H1 (cell line): Measurements from ENCODE around the gene SCARB1. TPM values are rescaled to one million over a fixed set of nuclear protein-coding genes. Genes with fewer than 3 reads are reported as not detected.

ENCODE experiments used
- CTCF ChIA-PET: fragments of 300-600 bp; sonication (Branson Sonifier 250); formaldehyde crosslinking; loops from one replicate; lab custom pipeline; 2021; ENCODE audit not compliant: partially characterized antibody; lab: Charles Lee
- POLR2A ChIA-PET: fragments of 300-600 bp; sonication (Branson Sonifier 250); formaldehyde crosslinking; loops from one replicate; lab custom pipeline; 2021; ENCODE audit warnings: inconsistent platforms; ENCODE audit not compliant: partially characterized antibody; lab: Charles Lee
- DNase-seq, 2 experiments: peaks; one replicate each; pipeline versions ENCODE4 v3.0.0 to v3.0.0-alpha.2; 2010 to 2022; ENCODE audit warnings: low spot score in 2 of 2, low read depth in 1 of 2, mixed read lengths in 1 of 2
- FAIRE-seq: peaks from 2 replicates; lab custom pipeline; 2011; peaks lifted over from hg19 to GRCh38; lab: Jason Lieb, UNC
- H2AFZ ChIP-seq: 2 replicates; pipeline ENCODE4 v1.8.1; 2012; ENCODE audit warnings: low read length, inconsistent platforms
- H2AK5ac ChIP-seq: 2 replicates; pipeline ENCODE4 v1.6.1; 2013; ENCODE audit warnings: low read depth, low read length
- H2BK120ac ChIP-seq: replicated peaks from 2 replicates; pipeline ENCODE3; 2013; ENCODE audit warnings: low read depth, low read length, inconsistent platforms
- H2BK12ac ChIP-seq: 2 replicates; pipeline ENCODE4 v1.6.1; 2013; ENCODE audit warnings: low read depth, low read length
- H2BK15ac ChIP-seq: 2 replicates; pipeline ENCODE4 v1.6.1; 2013; ENCODE audit warnings: low read length
- H2BK20ac ChIP-seq: 2 replicates; pipeline ENCODE4 v1.6.1; 2013; ENCODE audit warnings: low read length
- H2BK5ac ChIP-seq: 2 replicates; pipeline ENCODE4 v1.6.1; 2013; ENCODE audit warnings: low read depth, low read length
- H3K14ac ChIP-seq: 2 replicates; pipeline ENCODE4 v1.6.1; 2013; ENCODE audit warnings: inconsistent platforms; ENCODE audit not compliant: insufficient read length
- H3K18ac ChIP-seq: 2 replicates; pipeline ENCODE4 v1.6.1; 2013; ENCODE audit warnings: low read length; ENCODE audit errors: extremely low read depth
- H3K23ac ChIP-seq: 2 replicates; pipeline ENCODE4 v1.6.1; 2013; ENCODE audit warnings: inconsistent platforms; ENCODE audit not compliant: insufficient read length
- H3K23me2 ChIP-seq: 2 replicates; pipeline ENCODE4 v1.6.1; 2013; ENCODE audit warnings: low read depth, low read length
- H3K27ac ChIP-seq: 2 replicates; pipeline ENCODE4 v1.6.1; 2011; ENCODE audit warnings: low read depth, low read length, inconsistent platforms
- H3K27me3 ChIP-seq, 4 experiments: replicated peaks in 1 of 4; 1 replicate in 1 of 4; 2 replicates in 3 of 4; pipeline versions ENCODE4 v1.6.1 to v1.8.1; 2011 to 2013; ENCODE audit warnings: low read length in 3 of 4, mild to moderate bottlenecking in 3 of 4, inconsistent platforms in 2 of 4, mixed read lengths in 2 of 4, moderate library complexity in 1 of 4; ENCODE audit not compliant: control insufficient read depth in 3 of 4, insufficient read depth in 3 of 4; ENCODE audit errors: extremely low read depth in 1 of 4
- H3K36me3 ChIP-seq, 4 experiments: 2 replicates each; pipeline versions ENCODE4 v1.6.1 to v1.8.1; 2011 to 2013; ENCODE audit warnings: mild to moderate bottlenecking in 4 of 4, low read length in 3 of 4, moderate library complexity in 2 of 4, control low read depth in 1 of 4, inconsistent platforms in 1 of 4; ENCODE audit not compliant: insufficient read depth in 4 of 4, control insufficient read depth in 2 of 4
- H3K4ac ChIP-seq: replicated peaks from 2 replicates; pipeline ENCODE3; 2013; ENCODE audit warnings: low read length, low read depth, mixed read lengths, inconsistent platforms; ENCODE audit not compliant: insufficient read length
- H3K4me1 ChIP-seq, 4 experiments: replicated peaks in 1 of 4; 1 replicate in 1 of 4; 2 replicates in 3 of 4; pipeline versions ENCODE4 v1.6.1 to v1.8.1; 2011 to 2013; ENCODE audit warnings: low read length in 3 of 4, inconsistent platforms in 2 of 4, mixed read lengths in 1 of 4; ENCODE audit not compliant: insufficient read depth in 4 of 4, control insufficient read depth in 3 of 4
- H3K4me2 ChIP-seq, 2 experiments: 2 replicates each; pipeline versions ENCODE4 v1.6.1 to v1.8.1; 2011 to 2013; ENCODE audit warnings: low read depth in 2 of 2, low read length in 2 of 2, control low read depth in 1 of 2, inconsistent platforms in 1 of 2, mild to moderate bottlenecking in 1 of 2; ENCODE audit not compliant: insufficient read depth in 1 of 2
- H3K4me3 ChIP-seq, 4 experiments: fragments of 200-600, 300-600 bp in 1 of 4; sonication (generic), shearing (Covaris generic), sonication (Bioruptor Twin) in 1 of 4; 2 replicates each; pipeline versions ENCODE4 v1.5.1 to v1.8.1; 2011 to 2016; ENCODE audit warnings: low read length in 4 of 4, low read depth in 3 of 4, control low read depth in 2 of 4, inconsistent platforms in 2 of 4, mild to moderate bottlenecking in 2 of 4, mixed read lengths in 1 of 4, moderate library complexity in 1 of 4; ENCODE audit not compliant: insufficient read depth in 2 of 4; ENCODE audit errors: extremely low read depth in 1 of 4
- H3K56ac ChIP-seq: replicated peaks from 2 replicates; pipeline ENCODE3; 2013; ENCODE audit warnings: low read depth, mild to moderate bottlenecking, mixed read lengths, low read length, inconsistent platforms; ENCODE audit not compliant: insufficient read length
- H3K79me1 ChIP-seq: 2 replicates; pipeline ENCODE4 v1.6.1; 2013; ENCODE audit warnings: low read depth, low read length, control low read depth
- H3K79me2 ChIP-seq, 2 experiments: 2 replicates each; pipeline versions ENCODE4 v1.6.1 to v1.8.1; 2012 to 2013; ENCODE audit warnings: low read length in 2 of 2, mild to moderate bottlenecking in 2 of 2, inconsistent platforms in 1 of 2; ENCODE audit not compliant: insufficient read depth in 2 of 2, control insufficient read depth in 1 of 2
- H3K9ac ChIP-seq, 4 experiments: replicated peaks in 1 of 4; 1 replicate in 1 of 4; 2 replicates in 3 of 4; pipeline versions ENCODE4 v1.6.1 to v1.8.1; 2011 to 2013; ENCODE audit warnings: low read depth in 3 of 4, low read length in 3 of 4, control low read depth in 2 of 4, mild to moderate bottlenecking in 2 of 4, moderate library complexity in 2 of 4, inconsistent platforms in 1 of 4; ENCODE audit errors: extremely low read depth in 1 of 4
- H3K9me3 ChIP-seq, 2 experiments: 2 replicates each; pipeline versions ENCODE4 v1.6.1 to v1.8.1; 2012 to 2013; ENCODE audit warnings: mild to moderate bottlenecking in 2 of 2, moderate library complexity in 2 of 2, control low read depth in 1 of 2, inconsistent platforms in 1 of 2, low read depth in 1 of 2, low read length in 1 of 2, mixed read lengths in 1 of 2; ENCODE audit not compliant: insufficient read depth in 2 of 2
- H4K20me1 ChIP-seq, 2 experiments: replicated peaks in 1 of 2; 2 replicates each; pipeline versions ENCODE3 to v1.8.1; 2011 to 2013; ENCODE audit warnings: inconsistent platforms in 2 of 2, low read length in 2 of 2, mild to moderate bottlenecking in 1 of 2; ENCODE audit not compliant: insufficient read depth in 2 of 2, control insufficient read depth in 1 of 2
- H4K5ac ChIP-seq: 2 replicates; pipeline ENCODE4 v1.6.1; 2013; ENCODE audit warnings: low read length, low read depth, mixed read lengths, inconsistent platforms; ENCODE audit not compliant: insufficient read length
- H4K8ac ChIP-seq: 2 replicates; pipeline ENCODE4 v1.8.0; 2013; ENCODE audit warnings: mild to moderate bottlenecking, moderate library complexity, low read length, inconsistent platforms; ENCODE audit not compliant: insufficient read depth; ENCODE audit errors: extremely low read depth
- H4K91ac ChIP-seq: replicated peaks from 2 replicates; pipeline ENCODE3; 2013; ENCODE audit warnings: low read length, mixed read lengths, inconsistent platforms; ENCODE audit not compliant: insufficient read length
- BRCA1 ChIP-seq: IDR thresholded peaks from 2 replicates; pipeline ENCODE4 v1.6.1; 2012; ENCODE audit warnings: low read depth, low read length, improper control_type of control experiment
- CBX5 ChIP-seq: fragments of 300-800, 300-1000 bp; sonication (generic); IDR thresholded peaks from 2 replicates; pipeline ENCODE4 v1.7.1; 2016; ENCODE audit warnings: antibody characterized with exemption, low read length, low read depth
- CHD1 ChIP-seq: IDR thresholded peaks from 2 replicates; pipeline ENCODE4 v1.6.1; 2012; ENCODE audit warnings: low read depth, low read length, improper control_type of control experiment
- CTBP2 ChIP-seq: IDR thresholded peaks from 2 replicates; pipeline ENCODE4 v1.7.0; 2011; ENCODE audit warnings: borderline replicate concordance, mild to moderate bottlenecking, moderate library complexity, mixed read lengths, low read length; ENCODE audit not compliant: insufficient read depth, insufficient read length
- JUN ChIP-seq: IDR thresholded peaks from 2 replicates; pipeline ENCODE4 v1.6.1; 2011; ENCODE audit warnings: low read depth, mild to moderate bottlenecking, improper control_type of control experiment, low read length
- WGBS, 2 experiments: shearing (Covaris generic) in 1 of 2; methylation state at CpG; one replicate each; pipeline versions ENCODE4 v1.1.6 to v1.1.7; 2013 to 2015; ENCODE audit warnings: low lambda C conversion rate in 2 of 2, mixed read lengths in 2 of 2, inconsistent platforms in 1 of 2, low coverage in 1 of 2, missing lambda C conversion rate in 1 of 2; ENCODE audit not compliant: insufficient replicate concordance in 2 of 2, insufficient coverage in 1 of 2, insufficient read length in 1 of 2; ENCODE audit errors: extremely low coverage in 1 of 2, missing lambda C conversion rate in 1 of 2; 5-methylcytosine and 5-hydroxymethylcytosine counted together
- polyA plus RNA-seq, 7 experiments: library from polyadenylated mRNA; depleted of rRNA in 3 of 7; stranded (reverse) in 5 of 7; unstranded in 2 of 7; fragments of >200 nt in 5 of 7; fragments of 200-250 nt in 2 of 7; gene quantifications; 1 replicate in 5 of 7; 2 replicates in 1 of 7; 4 replicates in 1 of 7; pipeline versions ENCODE4 v1.2.1 to v1.2.3, GENCODE V29; 2011 to 2013; ENCODE audit warnings: missing spikeins in 2 of 7, mixed read lengths in 2 of 7
- total RNA-seq: library from RNA; stranded (reverse); fragmentation: NEBNext Ultra II Directional; extraction: Animal tissue kit (Norgen Biotek cat#: 25700); gene quantifications from 2 replicates; pipeline ENCODE4 v1.2.1, GENCODE V29; 2021
- TF ChIP-seq, protein P1 (sequence below): IDR thresholded peaks from 2 replicates; pipeline ENCODE4 v1.6.1; 2012; ENCODE audit warnings: inconsistent platforms

Gene SCARB1
- total and polyA plus RNA-seq, 2 of the 8 experiments (the other 6 are each of a cell fraction or from before 2014, with no cell fraction given) = 45.3 to 57.1 TPM

DNA sequence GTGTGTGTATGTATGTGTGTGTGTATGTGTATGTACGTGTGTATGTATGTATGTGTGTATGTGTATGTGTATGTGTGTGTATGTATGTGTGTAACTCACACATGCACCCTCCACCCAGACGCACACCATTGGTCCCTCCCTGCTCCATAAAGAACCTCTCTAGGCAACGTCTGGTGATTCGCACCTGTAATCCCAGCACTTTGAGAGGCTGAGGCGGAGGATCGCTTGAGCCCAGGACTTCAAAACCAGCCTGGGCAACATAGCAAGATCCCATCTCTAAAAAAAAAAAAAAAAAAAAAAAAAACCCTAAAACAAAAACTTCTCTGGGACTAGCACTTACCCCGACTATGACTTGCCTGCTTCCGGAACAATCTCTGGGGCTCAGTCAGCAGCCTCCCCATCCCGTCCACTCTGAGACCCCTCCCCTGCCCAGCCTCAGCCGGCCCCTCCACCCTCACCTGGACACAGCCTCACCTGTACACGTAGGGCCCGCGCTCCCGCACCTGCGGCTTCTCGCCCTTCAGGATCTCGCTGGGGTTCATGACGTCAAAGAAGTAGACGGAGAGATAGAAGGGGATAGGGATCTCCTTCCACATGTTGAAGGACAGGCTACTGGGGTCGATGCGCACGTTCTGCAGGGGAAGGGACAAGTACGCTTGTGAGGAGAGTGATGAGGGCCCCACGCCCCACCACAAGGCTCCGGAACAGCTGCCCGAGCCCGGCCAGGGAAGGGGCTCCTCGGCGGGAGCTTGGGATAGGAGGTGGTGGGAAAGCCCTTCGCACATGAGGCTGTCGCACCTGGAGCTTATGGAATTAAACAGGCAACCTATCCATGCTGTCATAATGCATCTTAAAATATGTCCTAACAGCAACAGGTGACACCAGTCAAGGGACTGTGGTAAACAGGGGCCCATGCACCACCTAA, 46.3 kb downstream of the SCARB1 start:
- Histone ChIP-seq H2BK12ac (no peak overlapping the region; the same call in 1 of the 2 replicates), H2AFZ (no peak overlapping the region), H3K4me3 (no peak overlapping the region), H3K27me3 (no peaks in the 10 kb centered on the region), H3K18ac (no peak overlapping the region), H3K36me3 (peaks cover 0 to 5% (median 2%) of the 10 kb centered on the region in 4 experiments; a peak in 2 of 8 replicates), H3K9me3 (no peaks in the 10 kb centered on the region), H4K8ac (no peak overlapping the region; the same call in 1 of the 2 replicates), H3K9ac (no peak overlapping the region), H4K20me1 (peaks cover under 1 to 10% of the 10 kb centered on the region in 2 experiments), H4K91ac (no peak overlapping the region), H2BK5ac (no peak overlapping the region; the same call in 1 of the 2 replicates), H3K79me1 (peaks cover 14% of the 10 kb centered on the region), H2BK120ac (no peak overlapping the region), H3K4me2 (no peak overlapping the region), H3K23ac (no peak overlapping the region), H3K4ac (no peak overlapping the region), H3K79me2 (peaks cover 0 to 3% of the 10 kb centered on the region in 2 experiments; a peak in 2 of 4 replicates), H3K27ac (no peak overlapping the region), H3K14ac (no peak overlapping the region), H3K4me1 (peaks cover 0 to 3% (median 0%) of the 10 kb centered on the region in 4 experiments; a peak in 1 of 7 replicates), H2AK5ac (no peak overlapping the region), H3K56ac (no peak overlapping the region), H4K5ac (no peak overlapping the region), H2BK15ac (no peak overlapping the region), H3K23me2 (no peaks in the 10 kb centered on the region; the same call in 1 of the 2 replicates), H2BK20ac (no peak overlapping the region)
- 95% methylated on average over 29 of the region's 31 CpGs; no CpG with 5 or more reads in 1 of the 2 experiments for WGBS, 2 experiments
- DNase-seq (no peak), FAIRE-seq (no peak)
- TF ChIP-seq CHD1 (no peak), JUN (no peak), CBX5 (no peak), CTBP2 (no peak), BRCA1 (no peak)
- TF ChIP-seq, protein P1, sequence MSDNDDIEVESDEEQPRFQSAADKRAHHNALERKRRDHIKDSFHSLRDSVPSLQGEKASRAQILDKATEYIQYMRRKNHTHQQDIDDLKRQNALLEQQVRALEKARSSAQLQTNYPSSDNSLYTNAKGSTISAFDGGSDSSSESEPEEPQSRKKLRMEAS = no peak
- ChIA-PET CTCF (interaction anchor here (1.3 kb wide), 1 partner anchor 90 kb away, joined by 3 read pairs; no protein-coding TSS in a partner anchor), POLR2A (interaction anchor here (0.8 kb wide), 1 partner anchor 99 kb away, joined by 3 read pairs; no protein-coding TSS in a partner anchor)
